Naive B cell (primary cell): ENCODE measurements around the gene EZR. TPM values are rescaled to one million over a fixed set of nuclear protein-coding genes. Genes with fewer than 3 reads are reported as not detected.
"Not testable (repeated sequence)": the region's sequence is repeated elsewhere in the genome, so short reads cannot be mapped to it uniquely, and the experiment has no call there.

Experiments
- ATAC-seq, 2 donors: fragments of 150-1000 bp; cut with Tn5 transposase; 2 replicates each; pipeline ENCODE4 v1.10.0; 2021; ENCODE audit warnings: low read depth in 2 of 2, mild to moderate bottlenecking in 2 of 2, moderate library complexity in 2 of 2
- DNase-seq: peaks from one replicate; pipeline ENCODE4 v3.0.0; 2022
- H3K27ac Mint-ChIP-seq, 6 donors: one replicate each; pipeline ENCODE4 v1.8.0; 2020 to 2022; ENCODE audit warnings: mild to moderate bottlenecking in 6 of 6, mixed read lengths in 6 of 6, moderate library complexity in 5 of 6, inconsistent platforms in 2 of 6
- H3K27me3 Mint-ChIP-seq, 3 donors: one replicate each; pipeline ENCODE4 v1.8.0; 2021 to 2022; ENCODE audit warnings: mixed read lengths in 3 of 3, mild to moderate bottlenecking in 1 of 3
- H3K36me3 Mint-ChIP-seq, 2 donors: one replicate each; pipeline ENCODE4 v1.8.0; 2020 to 2022; ENCODE audit warnings: mixed read lengths in 2 of 2, inconsistent platforms in 1 of 2, mild to moderate bottlenecking in 1 of 2
- H3K4me1 Mint-ChIP-seq, 3 donors: one replicate each; pipeline ENCODE4 v1.8.0; 2020 to 2022; ENCODE audit warnings: mixed read lengths in 3 of 3, inconsistent platforms in 1 of 3, mild to moderate bottlenecking in 1 of 3, moderate library complexity in 1 of 3
- H3K4me3 Mint-ChIP-seq, 8 donors: one replicate each; pipeline ENCODE4 v1.8.0; 2020 to 2022; ENCODE audit warnings: mild to moderate bottlenecking in 8 of 8, mixed read lengths in 8 of 8, moderate library complexity in 8 of 8, inconsistent platforms in 2 of 8
- H3K9me3 Mint-ChIP-seq, 7 donors: one replicate each; pipeline ENCODE4 v1.8.0; 2020 to 2022; ENCODE audit warnings: mixed read lengths in 7 of 7, mild to moderate bottlenecking in 5 of 7, inconsistent platforms in 2 of 7, moderate library complexity in 1 of 7
- polyA plus RNA-seq, 6 donors: library from polyadenylated mRNA; unstranded; fragments of 300-500 nt; fragmentation: Illumina TruSeq; gene quantifications; one replicate each; pipeline ENCODE4 v1.2.3, GENCODE V29; 2021; ENCODE audit warnings: low read depth in 6 of 6

The EZR gene
- polyA plus RNA-seq, 6 donors from 2014 or later = 463 to 555 (median 516) TPM

- Mint-ChIP-seq H3K4me3 (peak overlapping the region in 4 of 8 donors; percentile 30 to 82 (median 58)), H3K9me3 (no peaks in the 10 kb centered on the region), H3K27me3 (no peaks in the 10 kb centered on the region), H3K4me1 (peaks cover 27 to 59% (median 29%) of the 10 kb centered on the region in 3 donors), H3K27ac (peak overlapping the region; percentile 69 to 97 (median 94)), H3K36me3 (no peaks in the 10 kb centered on the region)
- DNase-seq (no peak), ATAC-seq (no peak)
These were observed 6.1 kb upstream of the EZR start for GRCh38 chr6:158825038-158825950.

DNA sequence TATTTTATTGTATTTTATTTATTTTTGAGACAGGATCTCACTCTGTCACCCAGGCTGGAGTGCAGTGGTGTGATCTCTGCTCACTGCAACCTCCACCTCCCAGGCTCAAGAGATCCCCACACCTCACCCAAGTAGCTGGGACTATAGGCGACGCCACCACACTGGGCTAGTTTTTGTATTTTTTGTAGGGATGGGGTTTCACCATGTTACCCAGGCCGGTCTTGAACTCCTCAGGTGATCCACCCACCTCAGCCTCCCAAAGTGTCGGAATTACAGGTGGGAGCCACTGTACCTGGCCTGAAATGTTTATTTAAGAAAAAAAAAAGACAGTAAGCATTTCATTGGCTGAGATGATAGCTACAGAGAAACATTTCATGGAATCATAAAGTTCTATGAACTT is 4.4 kb upstream of the EZR start:
- Mint-ChIP-seq H3K4me1 (peaks cover 32 to 57% (median 35%) of the 10 kb centered on the region in 3 donors), H3K27ac (peak overlapping the region in 4 of 6 donors; percentile 14 to 61 (median 52))
- not testable (repeated sequence) for H3K36me3 Mint-ChIP-seq, H3K27me3 Mint-ChIP-seq, H3K4me3 Mint-ChIP-seq, H3K9me3 Mint-ChIP-seq, DNase-seq, ATAC-seq

DNA sequence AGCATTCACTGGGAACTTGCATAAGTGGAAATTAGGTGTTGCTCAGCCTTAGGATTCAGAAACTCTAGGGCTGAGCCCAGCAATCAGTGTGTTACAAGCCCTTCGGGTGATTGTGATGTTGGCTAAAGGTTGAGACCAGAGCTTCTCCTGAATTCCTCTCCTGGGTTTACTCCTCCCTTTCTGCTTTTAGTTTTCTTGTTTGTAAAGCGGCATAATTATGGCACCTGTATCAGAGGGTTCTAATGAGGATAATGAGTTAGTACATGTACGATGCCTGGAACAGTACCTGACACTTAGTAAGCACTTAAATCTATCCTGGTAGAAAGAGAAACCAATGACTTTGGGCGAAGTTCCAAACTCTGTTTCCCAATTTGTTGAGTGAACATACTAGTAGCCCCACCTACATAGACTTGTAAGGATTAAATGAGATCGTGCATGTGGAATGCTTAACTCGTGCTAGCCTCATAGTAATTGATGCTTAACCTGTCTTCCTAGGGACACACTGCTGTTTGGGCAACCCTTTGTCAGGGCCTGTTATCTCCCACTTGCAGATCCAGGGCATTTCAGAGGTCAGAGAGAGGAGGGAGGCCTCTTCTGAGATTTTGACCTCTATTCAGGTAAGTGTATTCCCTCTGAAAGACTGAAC is 932 bp upstream of the EZR start:
- Mint-ChIP-seq H3K27me3 (no peaks in the 10 kb centered on the region), H3K36me3 (peaks cover 25% of the 10 kb centered on the region in 2 donors), H3K4me3 (peak overlapping the region; percentile 42 to 100 (median 84)), H3K9me3 (peaks cover 0 to 1% (median 0%) of the 10 kb centered on the region in 7 donors), H3K27ac (peak overlapping the region; percentile 92 to 99 (median 97)), H3K4me1 (peaks cover 26 to 47% (median 37%) of the 10 kb centered on the region in 3 donors)
- ATAC-seq (no peak), DNase-seq (no peak)

GRCh38 chr6:158818581-158819212 is 471 bp downstream of the EZR start:
- ATAC-seq (peak; percentile 32 to 35), DNase-seq (peak; percentile 64)
- Mint-ChIP-seq H3K4me3 (peak overlapping the region; percentile 79 to 100 (median 98)), H3K4me1 (peaks cover 36 to 54% (median 49%) of the 10 kb centered on the region in 3 donors), H3K27ac (peak overlapping the region; percentile 86 to 99 (median 96)), H3K9me3 (peaks cover 0 to 1% (median 0%) of the 10 kb centered on the region in 7 donors), H3K27me3 (no peaks in the 10 kb centered on the region), H3K36me3 (peaks cover 26 to 32% of the 10 kb centered on the region in 2 donors)

- DNase-seq (peak; percentile 75), ATAC-seq (peak; percentile 42 to 45)
- peak overlapping the region; percentile 96 to 100 (median 99) for H3K27ac Mint-ChIP-seq
- H3K4me1 Mint-ChIP-seq = peaks cover 42 to 59% (median 56%) of the 10 kb centered on the region in 3 donors
- no peaks in the 10 kb centered on the region for H3K27me3 Mint-ChIP-seq
- peaks cover 0 to 3% (median 0%) of the 10 kb centered on the region in 7 donors for H3K9me3 Mint-ChIP-seq
- H3K36me3 Mint-ChIP-seq = peaks cover 32 to 38% of the 10 kb centered on the region in 2 donors
- H3K4me3 Mint-ChIP-seq = peak overlapping the region; percentile 87 to 100 (median 99)
These were observed 1.2 kb downstream of the EZR start for GRCh38 chr6:158817728-158818580.

GRCh38 chr6:158816803-158817727 is 2.1 kb downstream of the EZR start:
- H3K36me3 Mint-ChIP-seq = peaks cover 37 to 44% of the 10 kb centered on the region in 2 donors
- H3K27ac Mint-ChIP-seq = peak overlapping the region; percentile 96 to 100 (median 99)
- ATAC-seq = no peak
- H3K4me3 Mint-ChIP-seq = peak overlapping the region; percentile 87 to 100 (median 99)
- DNase-seq = no peak
- peaks cover 0 to 3% (median 0%) of the 10 kb centered on the region in 7 donors for H3K9me3 Mint-ChIP-seq
- H3K4me1 Mint-ChIP-seq = peaks cover 46 to 65% (median 63%) of the 10 kb centered on the region in 3 donors
- H3K27me3 Mint-ChIP-seq = no peaks in the 10 kb centered on the region

- Mint-ChIP-seq H3K4me1 (peaks cover 49 to 72% (median 67%) of the 10 kb centered on the region in 3 donors), H3K4me3 (peak overlapping the region; percentile 87 to 100 (median 99)), H3K9me3 (peaks cover 0 to 3% (median 0%) of the 10 kb centered on the region in 7 donors), H3K36me3 (peaks cover 37 to 44% of the 10 kb centered on the region in 2 donors), H3K27me3 (no peaks in the 10 kb centered on the region), H3K27ac (peak overlapping the region; percentile 96 to 100 (median 99))
- DNase-seq (no peak), ATAC-seq (no peak)
These were observed 2.8 kb downstream of the EZR start for GRCh38 chr6:158816329-158816728.

- Mint-ChIP-seq H3K9me3 (peaks cover 0 to 3% (median 0%) of the 10 kb centered on the region in 7 donors), H3K36me3 (peaks cover 37 to 44% of the 10 kb centered on the region in 2 donors), H3K27ac (peak overlapping the region; percentile 96 to 100 (median 99)), H3K4me3 (peak overlapping the region; percentile 87 to 100 (median 99)), H3K4me1 (peaks cover 48 to 75% (median 68%) of the 10 kb centered on the region in 3 donors), H3K27me3 (no peaks in the 10 kb centered on the region)
- no peak for ATAC-seq
- DNase-seq = no peak
These were observed 3.3 kb downstream of the EZR start for GRCh38 chr6:158815907-158816306.

- Mint-ChIP-seq H3K36me3 (peaks cover 37 to 49% of the 10 kb centered on the region in 2 donors), H3K9me3 (peaks cover 0 to 3% (median 0%) of the 10 kb centered on the region in 7 donors), H3K4me3 (peak overlapping the region; percentile 87 to 100 (median 99)), H3K27me3 (no peaks in the 10 kb centered on the region), H3K27ac (peak overlapping the region; percentile 86 to 99 (median 98)), H3K4me1 (peaks cover 53 to 81% (median 74%) of the 10 kb centered on the region in 3 donors)
- DNase-seq (no peak), ATAC-seq (no peak)
These were observed 3.8 kb downstream of the EZR start for GRCh38 chr6:158815379-158815724.

GRCh38 chr6:158813032-158813431 is 6.1 kb downstream of the EZR start:
- Mint-ChIP-seq H3K9me3 (peaks cover 0 to 3% (median 0%) of the 10 kb centered on the region in 7 donors), H3K4me3 (peak overlapping the region; percentile 87 to 100 (median 98)), H3K27ac (peak overlapping the region; percentile 9 to 99 (median 96)), H3K4me1 (peaks cover 64 to 99% (median 92%) of the 10 kb centered on the region in 3 donors), H3K36me3 (peaks cover 37 to 63% of the 10 kb centered on the region in 2 donors), H3K27me3 (no peaks in the 10 kb centered on the region)
- DNase-seq (no peak), ATAC-seq (no peak)

DNA sequence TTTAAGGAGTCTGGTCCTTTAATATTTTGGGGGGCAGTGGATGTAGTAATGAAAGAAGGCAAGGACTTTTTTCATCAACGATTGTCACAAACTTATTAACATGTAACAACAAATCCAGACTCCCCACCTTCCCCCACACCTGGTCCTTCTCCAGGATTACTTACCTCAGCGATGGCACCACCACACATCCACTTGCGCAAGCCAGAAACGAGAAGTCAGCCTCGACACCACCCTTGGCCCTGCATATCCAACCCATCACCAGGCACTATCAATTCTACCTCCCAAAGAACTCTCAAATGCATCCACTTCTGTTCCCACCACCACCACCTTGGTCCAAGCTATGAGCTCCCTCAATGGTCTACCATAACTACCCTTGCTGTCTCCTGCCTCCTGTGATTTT is 6.6 kb downstream of the EZR start:
- peaks cover 33 to 63% of the 10 kb centered on the region in 2 donors for H3K36me3 Mint-ChIP-seq
- peaks cover 68 to 99% (median 97%) of the 10 kb centered on the region in 3 donors for H3K4me1 Mint-ChIP-seq
- peaks cover 0 to 3% (median 0%) of the 10 kb centered on the region in 7 donors for H3K9me3 Mint-ChIP-seq
- peak overlapping the region; percentile 89 to 99 (median 96) for H3K27ac Mint-ChIP-seq
- peak overlapping the region; percentile 87 to 100 (median 98) for H3K4me3 Mint-ChIP-seq
- H3K27me3 Mint-ChIP-seq = no peaks in the 10 kb centered on the region
- no peak for ATAC-seq
- DNase-seq = no peak
